ENCODE results near the gene CCNL1.
"Not testable (repeated sequence)": the region's sequence is repeated elsewhere in the genome, so short reads cannot be mapped to it uniquely, and the experiment has no call there.

The CCNL1 gene

DNA sequence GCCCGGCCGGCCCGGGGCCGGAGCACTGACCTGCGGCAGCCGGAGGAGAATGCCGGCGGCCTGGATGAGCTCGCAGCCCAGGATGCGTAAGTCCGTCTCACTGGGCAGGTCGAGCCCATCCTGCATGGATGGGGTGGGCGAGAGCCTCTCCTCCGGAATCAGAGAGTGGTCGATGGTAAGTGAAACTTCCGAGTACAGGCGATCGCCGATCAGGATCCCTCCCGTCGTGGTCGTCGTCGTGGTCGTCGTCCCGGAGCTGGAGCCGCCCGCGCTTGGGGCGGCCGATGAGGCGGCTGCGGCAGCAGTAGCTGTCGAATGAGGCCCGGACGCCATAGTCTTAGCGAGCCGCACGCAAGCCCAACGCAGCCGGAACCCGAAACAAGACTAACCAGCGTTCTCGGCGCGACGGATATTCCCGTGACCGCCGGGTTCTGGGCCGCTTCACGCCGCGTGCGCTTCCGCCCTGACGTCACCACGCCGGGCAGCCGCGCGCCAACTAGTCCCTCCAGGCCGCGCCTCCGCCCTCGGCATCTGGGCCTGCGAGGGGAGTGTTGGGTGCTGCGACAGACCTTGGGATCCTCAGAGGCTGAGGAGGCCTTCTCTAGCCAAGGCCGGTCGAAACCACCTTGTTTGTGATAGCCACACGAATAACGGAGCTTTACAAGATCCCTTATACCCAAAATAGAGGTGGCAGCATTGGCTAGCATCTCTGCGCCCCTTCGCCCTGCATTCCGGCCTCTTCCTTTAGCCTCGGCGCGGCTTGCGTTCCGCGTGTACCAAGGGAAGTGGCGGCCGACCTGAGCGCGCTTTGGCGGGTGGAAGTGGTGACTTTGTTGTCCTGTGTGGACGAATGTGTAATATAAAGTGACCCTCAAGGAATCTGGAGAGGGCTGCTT lies at the start of gene CCNL1:
CCNL1 (minus strand) TSS at position 386 of the 896 bp plus-strand sequence; CDS start at position 333, 53 bp downstream.
- peak; percentile 90 for DNase-seq (ENCODE audit: low read depth)
- H3K4me3 ChIP-seq (ENCODE audit: low read length), result peak within 1 kb of the TSS; percentile 82
- no peak for TF ChIP-seq CTCF (conservative IDR thresholded peaks at IDR 0.05; ENCODE audit: low read depth, low read length)

DNA sequence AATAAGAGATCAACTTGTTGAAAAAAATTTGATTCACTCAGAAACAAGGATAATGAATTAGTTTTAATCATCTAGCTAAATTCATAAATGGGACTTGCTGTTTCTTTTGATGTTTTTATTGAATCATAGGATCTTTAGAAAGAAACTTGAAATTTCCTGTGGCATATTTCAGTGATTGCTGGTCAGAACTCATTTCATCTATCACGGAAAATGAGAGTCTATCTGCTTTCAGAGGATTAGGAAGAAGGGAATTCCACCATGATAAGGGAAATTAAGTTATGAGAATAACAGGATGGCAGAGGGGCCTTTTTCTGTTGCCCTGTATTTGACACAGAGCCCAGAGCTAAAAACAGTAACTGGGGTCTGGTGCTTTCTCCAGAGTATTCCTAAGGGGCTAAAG lies 44.9 kb upstream of the CCNL1 start:
- no peak for DNase-seq (ENCODE audit: low read depth)
- no peak for TF ChIP-seq CTCF (conservative IDR thresholded peaks at IDR 0.05; ENCODE audit: low read depth, low read length)
- no peak overlapping the region for H3K4me3 ChIP-seq (ENCODE audit: low read length)

DNA sequence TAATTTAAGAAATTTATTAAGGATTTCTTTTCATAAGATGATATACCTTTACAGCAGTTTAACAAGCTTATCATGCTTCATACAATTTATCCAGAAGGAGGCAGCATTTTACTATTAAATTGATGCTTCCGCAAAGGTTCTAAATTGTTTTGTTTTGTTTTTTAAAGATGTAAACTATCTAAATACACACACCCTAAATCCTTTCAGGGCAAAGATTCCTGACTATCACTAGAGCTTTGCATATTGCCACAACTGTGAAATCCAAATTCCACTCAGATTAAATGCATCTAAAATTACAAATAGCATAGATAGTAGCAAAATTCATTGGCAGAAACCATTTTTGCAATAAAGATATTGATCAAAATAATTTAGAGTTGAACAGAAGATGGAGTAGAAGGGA lies 44.5 kb upstream of the CCNL1 start:
- DNase-seq (ENCODE audit: low read depth), result no peak

GRCh38 chr3:157201648-157202278 lies 41.8 kb upstream of the CCNL1 start:
- peak; percentile 56 for DNase-seq (ENCODE audit: low read depth)
- TF ChIP-seq CTCF (conservative IDR thresholded peaks at IDR 0.05; ENCODE audit: low read depth, low read length), result peak; percentile 64
- no peak overlapping the region for H3K4me3 ChIP-seq (ENCODE audit: low read length)

More for the DNA sequence above, 44.5 kb upstream of the CCNL1 start:
- no peak overlapping the region for H3K4me3 ChIP-seq (ENCODE audit: low read length)
- TF ChIP-seq CTCF (conservative IDR thresholded peaks at IDR 0.05; ENCODE audit: low read depth, low read length), result peak; percentile 53

DNA sequence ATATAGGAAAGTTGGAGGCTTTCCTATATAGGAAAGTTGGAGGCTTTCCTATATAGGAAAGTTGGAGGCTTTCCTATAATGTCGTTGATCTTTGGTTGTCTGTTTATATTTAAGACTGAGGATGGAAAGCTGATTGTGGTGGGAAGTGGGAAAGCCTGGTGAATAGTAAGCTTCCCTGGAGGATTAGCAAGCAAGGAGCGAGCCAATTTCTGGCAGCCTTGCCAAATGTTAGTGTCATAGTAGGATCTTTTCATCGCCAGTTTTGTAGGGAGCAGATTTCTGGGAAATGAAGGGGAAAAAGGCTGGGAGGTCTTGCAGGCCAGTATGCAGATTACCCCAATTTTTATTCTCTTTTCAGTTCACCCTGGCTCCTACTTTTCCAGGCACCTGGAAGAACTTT lies 39.9 kb upstream of the CCNL1 start:
- H3K4me3 ChIP-seq (ENCODE audit: low read length), result no peak overlapping the region
- DNase-seq (ENCODE audit: low read depth), result no peak
- TF ChIP-seq CTCF (conservative IDR thresholded peaks at IDR 0.05; ENCODE audit: low read depth, low read length), result no peak

GRCh38 chr3:157195965-157196364 lies 36.0 kb upstream of the CCNL1 start:
- no peak for TF ChIP-seq CTCF (conservative IDR thresholded peaks at IDR 0.05; ENCODE audit: low read depth, low read length)
- no peak overlapping the region for H3K4me3 ChIP-seq (ENCODE audit: low read length)
- no peak for DNase-seq (ENCODE audit: low read depth)

DNA sequence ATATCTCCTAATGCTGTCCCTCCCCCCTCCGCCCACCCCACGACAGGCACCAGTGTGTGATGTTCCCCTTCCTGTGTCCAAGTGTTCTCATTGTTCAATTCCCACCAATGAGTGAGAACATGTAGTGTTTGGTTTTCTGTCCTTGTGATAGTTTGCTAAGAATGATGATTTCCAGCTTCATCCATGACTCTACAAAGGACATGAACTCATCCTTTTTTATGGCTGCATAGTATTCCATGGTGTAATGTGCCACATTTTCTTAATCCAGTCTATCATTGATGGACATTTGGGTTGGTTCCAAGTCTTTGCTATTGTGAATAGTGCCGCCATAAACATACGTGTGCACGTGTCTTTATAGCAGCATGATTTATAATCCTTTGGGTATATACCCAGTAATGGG lies 31.2 kb upstream of the CCNL1 start:
- not testable (repeated sequence) for DNase-seq (ENCODE audit: low read depth); H3K4me3 ChIP-seq (ENCODE audit: low read length)

Data from retinal pigment epithelial cell (primary cell).